BE2C (cell line): Measurements from ENCODE around the gene TXNDC2.

Experiments
- DNase-seq: peaks from one replicate; pipeline ENCODE4 v3.0.0-alpha.2; 2020
- H3K27me3 ChIP-seq: fragments of 250-450 bp; sonication (Bioruptor Pico); 2 replicates; pipeline ENCODE4 v1.5.1; 2020; ENCODE audit warnings: mild to moderate bottlenecking
- H3K36me3 ChIP-seq: fragments of 250-450 bp; sonication (Bioruptor Pico); 2 replicates; pipeline ENCODE4 v1.5.1; 2020; ENCODE audit warnings: mild to moderate bottlenecking
- H3K4me1 ChIP-seq: fragments of 250-450 bp; sonication (Bioruptor Pico); 2 replicates; pipeline ENCODE4 v1.5.1; 2020
- H3K4me3 ChIP-seq: 2 replicates; pipeline ENCODE4 v1.5.1; 2011; ENCODE audit warnings: low read depth, low read length
- H3K9me3 ChIP-seq: fragments of 250-450 bp; sonication (Bioruptor Pico); 2 replicates; pipeline ENCODE4 v1.5.1; 2020
- TF ChIP-seq, protein P1 (sequence below): IDR thresholded peaks from 2 replicates; pipeline ENCODE4 v1.5.1; 2012; ENCODE audit warnings: mild to moderate bottlenecking, low read depth, low read length

TXNDC2 gene

DNA sequence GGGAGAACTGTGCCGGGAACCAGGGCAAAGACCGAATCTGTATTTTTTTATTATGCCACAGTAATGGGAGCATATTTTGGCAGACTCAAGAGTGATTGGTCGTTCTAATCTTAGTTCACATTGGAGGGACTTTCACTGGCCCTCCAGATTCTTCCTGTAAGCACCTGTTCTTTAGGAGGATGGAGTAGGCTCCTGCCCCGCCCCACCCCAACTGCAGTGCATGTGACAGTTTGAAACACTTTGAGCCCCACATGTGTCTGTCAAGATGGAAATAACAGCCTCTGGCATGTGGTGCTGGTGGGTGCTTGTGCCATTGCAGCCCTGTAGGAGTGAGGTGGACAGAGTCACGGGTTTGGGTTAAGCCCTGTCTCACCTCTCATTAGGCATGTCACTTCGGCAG, 43.3 kb upstream of the TXNDC2 start:
- TF ChIP-seq, protein P1, sequence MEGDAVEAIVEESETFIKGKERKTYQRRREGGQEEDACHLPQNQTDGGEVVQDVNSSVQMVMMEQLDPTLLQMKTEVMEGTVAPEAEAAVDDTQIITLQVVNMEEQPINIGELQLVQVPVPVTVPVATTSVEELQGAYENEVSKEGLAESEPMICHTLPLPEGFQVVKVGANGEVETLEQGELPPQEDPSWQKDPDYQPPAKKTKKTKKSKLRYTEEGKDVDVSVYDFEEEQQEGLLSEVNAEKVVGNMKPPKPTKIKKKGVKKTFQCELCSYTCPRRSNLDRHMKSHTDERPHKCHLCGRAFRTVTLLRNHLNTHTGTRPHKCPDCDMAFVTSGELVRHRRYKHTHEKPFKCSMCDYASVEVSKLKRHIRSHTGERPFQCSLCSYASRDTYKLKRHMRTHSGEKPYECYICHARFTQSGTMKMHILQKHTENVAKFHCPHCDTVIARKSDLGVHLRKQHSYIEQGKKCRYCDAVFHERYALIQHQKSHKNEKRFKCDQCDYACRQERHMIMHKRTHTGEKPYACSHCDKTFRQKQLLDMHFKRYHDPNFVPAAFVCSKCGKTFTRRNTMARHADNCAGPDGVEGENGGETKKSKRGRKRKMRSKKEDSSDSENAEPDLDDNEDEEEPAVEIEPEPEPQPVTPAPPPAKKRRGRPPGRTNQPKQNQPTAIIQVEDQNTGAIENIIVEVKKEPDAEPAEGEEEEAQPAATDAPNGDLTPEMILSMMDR: no peak
- no peaks in the 10 kb centered on the region for H3K36me3 ChIP-seq

DNA sequence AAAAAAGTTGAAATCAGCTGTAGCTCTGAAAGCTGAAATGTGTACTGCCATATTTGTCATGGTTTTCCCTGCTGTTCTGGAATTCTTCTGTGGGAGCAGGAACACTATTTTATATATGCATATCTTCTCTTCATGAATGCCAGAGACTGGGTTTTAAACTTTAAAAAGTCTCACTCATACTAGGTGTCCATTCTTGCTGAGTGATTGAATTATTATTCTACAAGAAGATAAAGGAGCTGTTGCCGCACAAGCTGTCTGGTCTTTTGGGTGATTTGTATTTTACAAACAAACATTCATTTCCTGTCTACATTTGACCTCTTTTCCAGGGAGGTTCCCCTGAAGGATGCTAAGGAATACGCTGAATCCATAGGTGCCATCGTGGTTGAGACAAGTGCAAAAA, 40.5 kb upstream of the TXNDC2 start:
- Histone ChIP-seq H3K4me3 (no peak overlapping the region), H3K27me3 (no peaks in the 10 kb centered on the region)
- TF ChIP-seq, protein P1: no peak

More for the DNA sequence above, 43.3 kb upstream of the TXNDC2 start:
- Histone ChIP-seq H3K4me1 (no peaks in the 10 kb centered on the region), H3K9me3 (no peaks in the 10 kb centered on the region), H3K27me3 (no peaks in the 10 kb centered on the region), H3K4me3 (no peak overlapping the region)
- DNase-seq: no peak

DNA sequence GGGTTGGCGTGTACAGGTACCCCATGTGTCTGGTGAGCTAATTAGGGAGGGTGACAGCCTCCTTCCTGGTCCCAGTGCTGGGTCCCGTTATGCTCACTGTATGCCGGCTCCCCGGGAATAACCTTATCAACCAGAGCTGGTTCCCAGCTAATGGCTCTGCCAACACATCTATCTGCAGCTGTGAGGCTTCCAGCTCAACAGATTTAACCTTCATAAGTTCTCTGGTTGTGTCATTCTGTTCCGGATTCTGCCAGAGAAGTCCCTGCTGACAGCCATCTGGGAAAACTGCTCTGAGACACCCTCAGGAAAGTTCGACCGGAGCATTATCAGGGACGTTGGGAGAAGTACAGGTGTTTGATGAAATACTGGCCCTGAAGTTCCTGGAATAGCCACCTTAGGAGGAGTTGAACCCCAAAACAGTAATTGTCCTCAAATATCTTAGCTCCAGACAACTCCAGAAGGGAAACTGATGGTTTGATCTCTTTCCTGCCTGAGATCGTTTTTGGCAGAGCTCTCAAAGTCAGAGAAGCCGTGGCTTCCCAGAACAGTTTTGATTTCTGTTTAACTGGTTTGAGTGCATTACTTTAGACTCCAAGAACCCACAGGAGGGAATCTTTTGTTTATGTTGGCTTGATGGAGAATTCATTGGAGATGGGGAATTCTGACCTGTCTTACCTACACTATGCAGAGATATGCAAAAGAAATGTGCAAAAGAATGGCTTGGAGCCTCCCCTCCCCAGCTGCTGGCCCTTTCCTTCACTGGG, 39.4 kb upstream of the TXNDC2 start:
- no peak overlapping the region for H3K4me3 ChIP-seq
- H3K9me3 ChIP-seq: no peaks in the 10 kb centered on the region
- H3K36me3 ChIP-seq: no peaks in the 10 kb centered on the region
- no peaks in the 10 kb centered on the region for H3K4me1 ChIP-seq
- H3K27me3 ChIP-seq: no peaks in the 10 kb centered on the region
- DNase-seq: no peak
- TF ChIP-seq, protein P1: no peak

More for the DNA sequence above, 40.5 kb upstream of the TXNDC2 start:
- Histone ChIP-seq H3K4me1 (no peaks in the 10 kb centered on the region), H3K9me3 (no peaks in the 10 kb centered on the region), H3K36me3 (no peaks in the 10 kb centered on the region)
- DNase-seq: no peak

GRCh38 chr18:9848170-9848879, 37.4 kb upstream of the TXNDC2 start:
- H3K9me3 ChIP-seq: no peaks in the 10 kb centered on the region
- no peak for DNase-seq
- H3K36me3 ChIP-seq: no peaks in the 10 kb centered on the region
- H3K4me1 ChIP-seq: no peaks in the 10 kb centered on the region
- no peaks in the 10 kb centered on the region for H3K27me3 ChIP-seq
- no peak overlapping the region for H3K4me3 ChIP-seq
- TF ChIP-seq, protein P1: no peak

DNA sequence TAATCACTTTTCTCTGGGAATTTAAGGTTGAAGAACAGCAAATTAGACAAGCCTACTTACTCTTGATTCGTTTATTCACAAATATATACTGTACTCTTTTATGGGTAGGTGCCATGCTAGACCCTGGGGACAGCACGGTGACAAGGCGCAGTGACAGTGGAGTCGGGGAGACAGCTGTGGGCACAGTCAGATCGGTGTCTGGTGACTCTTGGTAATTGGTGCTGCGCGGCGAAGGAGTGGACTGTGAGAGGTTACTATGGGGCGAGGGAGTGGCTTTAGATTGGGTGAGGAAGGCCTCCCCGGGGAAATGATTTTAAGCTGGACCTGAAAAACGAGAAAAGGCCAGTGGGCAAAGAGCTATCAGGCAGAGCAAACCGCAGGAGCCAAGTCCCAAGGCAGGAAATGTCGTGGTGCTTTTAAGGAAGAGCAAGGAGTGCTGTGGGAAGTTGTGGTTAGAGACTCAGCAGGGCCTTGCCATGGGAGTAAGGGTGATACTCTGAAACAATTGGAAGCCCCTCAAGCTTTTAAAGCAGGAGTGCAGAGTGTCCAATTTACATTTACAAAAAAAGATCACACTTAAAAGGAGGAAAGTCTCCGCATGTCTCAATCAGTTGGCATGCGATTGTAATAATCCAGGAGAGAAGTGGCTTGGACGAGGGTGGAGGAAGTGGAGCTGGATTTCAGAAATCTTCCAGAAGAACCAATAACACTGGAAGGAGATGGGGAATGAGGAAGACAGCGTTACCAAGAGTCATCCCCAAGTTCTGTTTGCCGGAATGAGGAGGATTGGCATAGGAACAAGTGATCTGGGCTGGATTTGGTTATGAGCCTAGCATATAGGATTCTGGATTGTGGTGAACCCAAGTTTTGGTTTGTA, 36.1 kb upstream of the TXNDC2 start:
- TF ChIP-seq, protein P1: no peak
- H3K4me1 ChIP-seq: no peaks in the 10 kb centered on the region
- H3K9me3 ChIP-seq: no peaks in the 10 kb centered on the region
- H3K36me3 ChIP-seq: no peaks in the 10 kb centered on the region
- H3K27me3 ChIP-seq: no peaks in the 10 kb centered on the region
- no peak for DNase-seq
- no peak overlapping the region for H3K4me3 ChIP-seq
